Activated CD4-positive, CD25-positive, alpha-beta regulatory T cell treated with anti-CD3 and anti-CD28 coated beads, Interleukin-2, amount 50 U/mL, for 72 hours (primary cell): Measurements from ENCODE around the gene OBSL1.

Source experiments
- DNase-seq: peaks from one replicate; pipeline ENCODE4 v3.0.0; 2021

Gene OBSL1

DNA sequence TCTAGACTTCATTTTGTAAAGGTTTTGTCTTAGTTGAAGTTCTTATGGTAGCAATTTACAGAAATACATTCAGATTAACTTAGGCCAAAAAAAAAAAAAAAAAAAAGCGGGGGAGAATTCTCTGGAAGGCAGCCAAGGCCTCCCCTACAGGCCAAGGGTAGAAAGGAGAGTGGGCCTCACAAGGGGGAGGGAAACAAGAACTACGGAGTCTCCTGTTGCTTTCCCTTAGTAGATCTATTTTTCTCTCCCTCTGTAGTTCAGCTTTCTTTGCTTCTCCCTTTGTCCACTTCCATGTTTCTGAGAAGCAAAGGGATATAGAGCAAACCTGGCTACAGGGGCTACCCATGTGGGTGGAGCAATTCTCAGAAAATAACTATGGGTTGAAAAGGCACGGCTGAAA lies 23.9 kb upstream of the OBSL1 start:
- no peak for DNase-seq

DNA sequence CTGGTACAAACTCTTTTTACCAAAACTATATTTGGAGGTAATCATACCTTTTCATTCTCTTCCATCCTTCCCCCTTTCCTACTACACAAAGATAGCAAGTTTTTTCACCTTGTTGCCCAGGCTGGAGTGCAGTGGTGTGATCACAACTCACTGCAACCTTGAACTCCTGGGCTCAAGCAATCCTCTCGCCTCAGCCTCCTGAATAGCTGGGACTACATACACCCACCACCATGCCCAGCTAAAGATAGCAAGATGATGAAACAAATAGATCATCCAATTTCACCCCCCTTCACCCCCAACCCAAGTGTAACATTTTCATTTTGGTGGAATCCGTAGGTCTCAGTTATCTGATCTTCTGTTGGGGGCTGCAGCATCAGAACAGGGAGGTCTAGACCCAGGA lies 21.8 kb upstream of the OBSL1 start:
- DNase-seq = no peak

DNA sequence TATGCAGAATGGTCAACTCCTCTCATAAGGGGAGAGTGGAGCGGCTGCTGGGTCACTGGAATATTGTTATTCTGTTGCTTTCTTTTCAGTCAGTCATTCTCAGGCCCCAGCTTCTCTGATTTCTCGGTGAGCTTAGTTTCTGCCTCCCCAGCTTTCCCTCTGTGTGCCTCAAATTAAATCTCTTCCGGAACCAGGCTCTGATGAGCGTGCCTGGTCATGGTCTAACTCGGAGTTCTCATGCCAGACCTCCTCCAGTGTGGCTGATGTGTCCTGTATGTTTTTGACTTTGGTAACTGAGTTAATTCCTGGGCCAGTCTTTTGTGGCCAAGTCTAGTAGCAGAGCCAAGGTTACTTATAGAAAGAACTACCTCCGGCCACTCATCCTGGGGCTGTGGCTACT lies 21.4 kb upstream of the OBSL1 start:
- no peak for DNase-seq

DNA sequence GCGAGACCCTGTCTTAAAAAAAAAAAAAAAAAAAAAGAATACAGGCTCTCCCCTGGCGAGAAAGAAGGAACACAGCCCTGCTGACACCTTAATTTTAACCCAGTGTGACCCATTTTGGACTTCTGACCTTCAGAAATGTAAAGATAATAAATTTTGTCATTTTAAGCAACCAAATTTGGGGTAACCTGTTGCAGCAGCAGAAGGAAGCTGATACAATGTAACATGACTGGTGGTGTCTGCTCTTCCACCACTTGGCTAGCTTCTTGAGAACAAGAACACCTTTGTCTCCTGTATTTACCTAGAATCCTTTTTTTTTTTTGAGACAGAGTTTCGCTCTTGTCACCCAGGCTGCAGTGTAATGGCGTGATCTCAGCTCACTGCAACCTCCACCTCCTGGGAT lies 19.8 kb upstream of the OBSL1 start:
- no peak for DNase-seq

DNA sequence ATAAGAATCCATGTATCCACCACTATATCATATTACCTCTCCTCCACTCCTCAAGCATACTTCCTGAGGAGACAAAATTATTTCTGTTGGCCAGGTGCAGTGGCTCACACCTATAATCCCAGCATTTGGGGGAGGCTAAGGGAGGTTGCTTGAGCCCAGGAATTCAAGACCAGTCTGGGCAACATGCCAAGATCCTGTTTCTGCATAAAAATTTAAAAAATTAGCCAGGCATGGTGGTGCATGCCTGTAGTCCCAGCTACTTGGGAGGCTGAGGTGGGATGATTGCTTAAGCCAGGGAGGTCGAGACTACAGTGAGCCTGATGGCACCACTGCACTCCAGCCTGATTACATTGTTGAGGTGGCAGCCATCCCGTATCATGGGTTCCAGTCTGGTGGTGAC lies 10.0 kb upstream of the OBSL1 start:
- no peak for DNase-seq

DNA sequence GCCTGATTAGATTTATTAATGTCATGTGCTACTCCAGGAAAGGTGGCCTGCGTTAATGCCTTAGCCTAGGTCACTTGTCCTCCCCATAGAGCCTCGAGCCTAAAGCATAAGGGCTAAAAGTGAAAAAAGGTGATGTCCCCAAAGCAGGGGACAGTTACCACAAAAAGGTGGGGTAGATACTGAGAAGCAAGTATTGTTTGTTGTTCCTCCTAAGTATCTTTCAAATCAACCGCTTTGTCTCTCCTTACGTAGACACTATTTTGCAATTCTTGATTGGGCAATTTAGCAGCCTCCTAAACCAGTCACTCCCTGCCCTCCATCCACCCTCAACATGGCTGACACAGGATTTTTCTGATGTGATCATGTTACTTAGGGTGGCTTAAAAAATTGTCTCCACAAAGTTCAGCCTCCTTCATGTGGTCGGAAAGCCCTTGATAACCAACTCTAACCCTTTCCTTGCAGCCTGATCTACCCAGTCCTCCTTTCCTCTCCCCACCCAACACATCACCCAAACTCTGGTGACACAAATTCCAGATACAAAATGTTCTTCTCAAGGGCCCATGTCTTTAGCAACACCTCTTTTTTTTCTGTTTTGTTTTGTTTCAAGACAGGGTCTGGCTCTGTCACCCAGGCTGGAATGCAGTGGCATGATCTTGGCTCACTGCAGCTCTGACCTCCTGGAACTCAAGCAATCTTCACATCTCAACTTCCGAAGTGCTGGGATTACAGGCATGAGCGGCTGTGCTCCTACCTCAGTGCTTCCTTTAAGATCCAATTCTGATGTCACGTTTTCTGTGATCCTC lies 7.7 kb upstream of the OBSL1 start:
- DNase-seq = no peak

DNA sequence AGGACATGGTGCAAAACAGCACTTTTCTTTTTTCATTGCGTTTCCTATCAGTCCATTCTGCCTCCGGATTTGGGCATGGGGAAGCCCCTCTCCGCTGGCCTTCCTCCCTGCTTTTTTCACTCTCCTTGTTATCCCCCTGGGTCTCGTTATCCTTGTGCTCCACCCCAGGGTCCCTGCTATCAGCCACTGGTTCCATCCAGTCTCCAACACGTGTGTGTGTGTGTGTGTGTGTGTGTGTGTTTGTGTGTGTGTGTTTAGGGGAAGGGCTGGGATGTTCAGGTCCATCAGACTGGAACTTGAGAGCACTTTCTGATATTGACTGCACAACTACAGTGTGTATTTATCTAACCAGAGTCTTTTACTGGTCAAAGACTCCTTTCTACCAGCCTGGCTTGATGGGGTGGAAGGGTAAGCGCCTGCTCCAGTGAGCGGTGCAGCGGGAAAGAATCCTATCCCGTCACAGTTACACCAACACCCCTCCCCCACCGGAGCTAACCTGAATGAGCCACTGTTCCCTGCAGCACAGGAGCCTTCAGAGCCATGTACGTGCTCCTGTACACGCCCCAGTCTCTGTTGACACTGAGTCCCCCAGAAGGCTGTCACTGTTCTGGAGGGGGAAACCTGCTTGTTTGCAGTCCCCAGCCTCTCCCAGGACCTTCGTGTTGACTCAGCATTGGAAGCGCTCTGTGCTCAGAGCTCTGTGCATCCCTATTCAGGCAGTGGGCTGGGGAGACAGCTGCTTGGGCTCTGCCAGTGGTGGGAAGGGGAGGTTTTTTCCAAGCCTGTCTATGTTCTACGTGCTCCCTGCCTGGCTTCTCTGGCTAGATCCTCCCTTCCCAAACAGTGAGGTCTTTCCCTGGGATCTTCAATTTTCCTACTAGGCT lies 5.4 kb upstream of the OBSL1 start:
- no peak for DNase-seq

DNA sequence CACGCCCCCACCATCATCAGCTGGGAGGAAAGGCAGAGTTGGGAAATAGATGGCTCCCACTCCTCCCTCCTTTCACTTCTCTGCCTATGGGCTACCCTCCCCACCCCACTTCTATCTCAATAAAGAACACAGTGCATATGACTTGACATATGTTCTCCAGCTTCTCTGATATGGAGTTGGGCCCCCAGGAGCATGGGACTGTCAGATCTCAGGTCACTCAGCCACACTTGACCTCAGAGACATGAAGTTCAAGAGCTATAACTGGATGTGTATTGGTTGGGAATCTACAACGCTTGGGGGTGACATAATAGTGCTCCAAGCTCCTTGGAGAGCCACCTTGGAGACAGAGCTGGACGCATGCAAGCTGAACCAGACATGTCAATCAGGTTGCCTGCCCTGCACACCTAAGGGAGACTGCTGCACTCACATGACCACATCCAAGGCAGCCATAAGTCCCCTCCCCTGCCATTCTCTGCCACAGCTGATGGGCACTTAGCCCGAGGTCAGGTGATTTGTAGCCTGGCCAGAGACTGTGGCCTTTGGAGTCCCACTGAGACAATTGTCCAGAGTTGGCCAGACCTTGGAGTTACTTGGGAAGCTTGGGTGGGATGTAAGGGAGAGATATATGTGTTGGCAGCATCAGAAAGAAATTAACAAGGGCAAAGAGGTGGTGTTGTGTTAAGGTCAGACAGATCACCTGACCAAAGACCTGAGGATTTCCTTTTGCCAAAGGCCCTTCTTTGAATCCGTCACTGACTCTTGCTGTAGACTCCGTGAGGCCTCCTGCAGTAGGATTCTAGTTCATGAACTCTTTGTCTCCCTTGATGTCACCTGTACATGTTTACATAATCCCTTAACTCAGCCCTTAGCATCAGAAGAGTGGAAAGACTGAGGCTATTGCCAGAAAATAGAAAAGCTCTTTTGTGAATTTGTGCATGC lies 4.5 kb upstream of the OBSL1 start:
- DNase-seq = no peak

DNA sequence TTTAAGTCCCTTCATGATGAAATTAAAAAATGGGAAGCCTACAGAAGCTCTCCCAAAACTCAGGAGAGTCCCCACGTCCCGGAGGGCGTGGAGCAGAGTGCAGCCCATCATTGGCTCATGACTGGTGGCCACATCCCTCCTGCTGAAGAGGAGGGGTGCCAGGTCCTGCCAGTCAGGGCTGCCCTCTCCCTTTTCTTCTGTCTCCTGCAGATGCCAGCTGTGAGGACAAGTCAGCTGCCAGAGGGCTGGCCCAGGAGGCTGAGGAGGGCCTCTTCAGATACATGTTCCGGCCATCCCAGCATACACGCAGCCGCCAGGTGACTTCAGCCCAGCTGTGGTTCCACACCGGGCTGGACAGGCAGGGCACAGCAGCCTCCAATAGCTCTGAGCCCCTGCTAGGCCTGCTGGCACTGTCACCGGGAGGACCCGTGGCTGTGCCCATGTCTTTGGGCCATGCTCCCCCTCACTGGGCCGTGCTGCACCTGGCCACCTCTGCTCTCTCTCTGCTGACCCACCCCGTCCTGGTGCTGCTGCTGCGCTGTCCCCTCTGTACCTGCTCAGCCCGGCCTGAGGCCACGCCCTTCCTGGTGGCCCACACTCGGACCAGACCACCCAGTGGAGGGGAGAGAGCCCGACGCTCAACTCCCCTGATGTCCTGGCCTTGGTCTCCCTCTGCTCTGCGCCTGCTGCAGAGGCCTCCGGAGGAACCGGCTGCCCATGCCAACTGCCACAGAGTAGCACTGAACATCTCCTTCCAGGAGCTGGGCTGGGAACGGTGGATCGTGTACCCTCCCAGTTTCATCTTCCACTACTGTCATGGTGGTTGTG lies 3.4 kb upstream of the OBSL1 start:
- DNase-seq = no peak

DNA sequence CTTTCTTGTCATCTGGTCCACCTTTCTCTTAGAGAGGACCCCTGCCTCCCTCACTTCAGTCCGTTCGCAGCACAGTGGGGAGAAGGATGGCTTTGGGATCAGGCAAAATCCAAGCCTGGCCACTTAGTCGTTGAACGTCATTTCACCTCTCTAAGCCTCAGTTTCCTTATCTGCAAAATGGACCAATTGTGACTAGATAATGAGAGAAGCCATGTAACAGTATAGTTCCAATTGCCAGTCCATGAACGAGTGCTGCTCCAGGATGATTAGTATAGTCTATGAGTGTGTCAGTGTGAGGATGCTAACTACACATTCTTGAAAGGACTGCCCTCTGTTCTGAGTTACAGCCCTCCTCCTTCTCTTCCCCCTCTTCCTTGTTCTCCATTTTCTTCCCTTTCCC lies 1.8 kb upstream of the OBSL1 start:
- DNase-seq = no peak

DNA sequence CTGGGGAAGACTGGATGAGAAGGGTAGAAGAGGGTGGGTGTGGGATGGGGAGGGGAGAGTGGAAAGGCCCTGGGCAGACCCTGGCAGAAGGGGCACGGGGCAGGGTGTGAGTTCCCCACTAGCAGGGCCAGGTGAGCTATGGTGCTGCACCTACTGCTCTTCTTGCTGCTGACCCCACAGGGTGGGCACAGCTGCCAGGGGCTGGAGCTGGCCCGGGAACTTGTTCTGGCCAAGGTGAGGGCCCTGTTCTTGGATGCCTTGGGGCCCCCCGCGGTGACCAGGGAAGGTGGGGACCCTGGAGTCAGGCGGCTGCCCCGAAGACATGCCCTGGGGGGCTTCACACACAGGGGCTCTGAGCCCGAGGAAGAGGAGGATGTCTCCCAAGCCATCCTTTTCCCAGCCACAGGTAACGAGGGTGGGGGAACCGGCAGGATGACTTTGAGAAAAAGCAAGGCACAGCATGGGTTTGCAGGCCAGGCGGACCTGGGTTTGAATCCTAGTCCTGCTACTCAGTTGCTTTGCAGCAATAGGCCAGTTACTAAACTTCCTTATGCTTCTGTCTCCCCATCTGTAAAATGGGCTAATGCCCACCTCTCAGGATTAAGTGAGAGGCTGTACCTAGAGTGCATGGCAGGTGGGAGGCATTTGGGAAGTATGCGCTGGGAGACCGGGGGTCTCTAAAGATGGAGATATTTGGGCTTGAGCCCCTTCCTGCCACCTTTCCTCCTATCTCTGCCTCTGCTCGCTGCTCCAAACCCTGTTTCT lies 1.1 kb upstream of the OBSL1 start, which contains the start of gene INHA:
INHA (plus strand) TSS at position 74 of the 765 bp plus-strand sequence; CDS start at position 139, 65 bp downstream.
- no peak for DNase-seq

DNA sequence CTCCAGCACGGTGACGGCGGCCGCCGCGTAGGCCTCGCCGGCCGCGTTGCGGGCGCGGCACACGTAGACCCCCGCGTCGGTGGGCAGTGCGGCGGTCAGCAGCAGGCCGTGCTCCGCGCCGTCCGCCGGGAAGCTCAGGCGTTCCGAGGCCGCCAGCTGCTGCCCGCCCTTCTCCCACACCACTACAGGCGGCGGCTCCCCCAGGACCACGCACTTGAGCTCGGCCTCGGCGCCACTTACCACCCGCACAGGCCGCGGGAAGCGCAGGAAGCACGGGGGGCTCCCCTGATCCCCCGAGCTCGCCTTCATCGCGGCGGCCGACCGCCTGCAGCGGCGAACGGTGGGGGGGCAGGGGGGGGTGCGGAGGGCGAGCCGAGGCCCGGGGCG lies 422 bp downstream of the OBSL1 start:
- no peak for DNase-seq

DNA sequence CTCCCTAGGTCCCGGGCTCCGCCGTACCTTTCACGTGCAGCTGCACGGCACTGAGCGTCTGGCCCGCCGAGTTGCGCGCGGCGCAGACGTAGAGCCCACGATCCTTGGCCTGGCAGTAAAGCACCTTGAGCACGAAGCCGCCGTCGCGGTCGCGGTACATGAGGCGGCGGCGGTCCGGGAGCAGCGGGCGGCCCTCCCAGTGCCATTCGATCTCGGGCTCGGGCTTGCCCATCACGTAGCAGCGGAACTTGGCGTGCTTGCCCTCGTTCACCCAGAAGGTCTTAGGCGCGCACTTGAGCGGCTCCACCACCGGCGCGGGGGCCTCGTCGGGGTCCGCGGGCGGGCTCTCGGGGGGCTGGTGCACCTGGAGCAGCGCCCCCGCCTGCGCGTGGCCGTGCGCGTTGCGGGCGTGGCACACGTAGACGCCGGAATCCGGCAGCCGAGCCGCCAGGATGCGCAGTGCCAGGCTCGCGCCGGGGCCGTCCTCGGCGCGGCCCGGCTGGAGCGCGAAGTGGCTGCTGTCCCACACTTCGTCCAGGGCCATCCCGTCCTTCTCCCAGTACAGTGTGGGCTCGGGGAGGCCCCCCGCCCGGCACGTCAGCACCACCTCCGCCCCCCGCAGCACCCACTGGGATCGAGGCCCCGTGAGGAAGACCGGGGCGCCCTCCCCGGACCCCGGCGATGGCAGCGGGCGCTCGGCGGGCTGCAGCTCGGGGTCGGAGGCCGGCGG lies 980 bp downstream of the OBSL1 start:
- no peak for DNase-seq

DNA sequence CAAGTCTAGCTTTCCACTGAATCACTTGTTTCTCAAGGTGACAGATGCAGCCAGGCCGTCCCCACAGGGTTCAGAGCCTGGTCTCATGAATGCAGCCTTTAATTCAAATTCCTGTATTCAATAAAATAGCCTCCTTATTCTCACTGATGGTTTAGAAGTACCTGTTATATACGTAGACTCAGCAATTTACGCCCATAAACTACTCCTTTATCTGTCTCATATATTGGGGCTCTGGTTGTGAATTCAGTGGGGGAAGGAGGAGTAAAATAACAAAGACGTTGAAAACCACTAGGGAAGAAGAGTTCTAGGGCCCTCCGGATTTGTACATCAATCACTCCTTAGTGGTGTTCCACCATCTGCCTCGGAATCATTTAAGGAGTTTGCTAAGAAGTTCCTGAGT lies 1.7 kb downstream of the OBSL1 start:
- no peak for DNase-seq

DNA sequence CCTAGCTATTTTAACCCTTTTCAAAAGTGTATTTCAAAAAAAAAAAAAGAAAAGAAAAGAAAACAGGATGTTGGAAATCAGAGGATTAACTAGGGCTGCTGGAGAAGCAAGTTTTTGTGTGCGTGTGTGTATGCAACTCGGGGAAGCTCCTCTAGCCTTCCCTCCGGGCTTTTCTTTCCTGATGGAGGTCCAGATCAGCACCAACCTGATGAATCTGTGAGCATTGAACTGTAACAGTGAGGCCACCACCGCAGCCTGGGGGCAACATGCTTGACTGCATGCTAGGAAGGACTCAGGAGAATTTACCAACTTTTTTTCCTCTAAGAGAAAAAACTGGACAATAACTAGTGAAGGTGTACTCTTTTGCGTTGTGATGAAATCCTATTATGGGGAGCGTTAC lies 2.3 kb downstream of the OBSL1 start:
- no peak for DNase-seq

DNA sequence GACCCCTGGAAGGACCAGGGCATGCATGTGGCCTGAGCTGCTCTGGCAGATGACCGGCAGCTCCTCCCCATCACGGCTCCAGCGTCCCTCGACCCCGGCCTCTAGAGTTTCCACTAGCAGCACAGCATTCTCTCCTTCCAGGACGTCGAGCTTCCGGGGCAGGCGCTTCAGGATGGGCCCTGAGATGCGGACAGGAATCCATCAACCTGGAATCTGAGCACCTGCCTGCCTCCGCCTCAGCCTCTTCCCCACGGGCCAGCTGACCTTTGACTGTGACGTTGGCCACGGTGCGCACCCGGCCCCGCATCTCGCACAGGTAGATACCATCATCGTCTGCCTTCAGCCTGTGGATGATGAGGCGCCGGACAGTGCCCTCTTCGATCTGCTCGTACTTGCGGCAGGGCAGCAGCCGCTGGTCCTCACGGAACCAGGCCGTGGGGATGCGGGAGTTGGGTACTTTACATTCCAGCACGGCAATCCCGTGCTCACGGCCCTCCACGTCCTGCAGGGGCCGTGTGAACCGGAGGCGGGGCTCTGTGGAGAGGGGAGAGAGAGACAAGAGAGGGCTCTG lies 3.5 kb downstream of the OBSL1 start:
- no peak for DNase-seq

DNA sequence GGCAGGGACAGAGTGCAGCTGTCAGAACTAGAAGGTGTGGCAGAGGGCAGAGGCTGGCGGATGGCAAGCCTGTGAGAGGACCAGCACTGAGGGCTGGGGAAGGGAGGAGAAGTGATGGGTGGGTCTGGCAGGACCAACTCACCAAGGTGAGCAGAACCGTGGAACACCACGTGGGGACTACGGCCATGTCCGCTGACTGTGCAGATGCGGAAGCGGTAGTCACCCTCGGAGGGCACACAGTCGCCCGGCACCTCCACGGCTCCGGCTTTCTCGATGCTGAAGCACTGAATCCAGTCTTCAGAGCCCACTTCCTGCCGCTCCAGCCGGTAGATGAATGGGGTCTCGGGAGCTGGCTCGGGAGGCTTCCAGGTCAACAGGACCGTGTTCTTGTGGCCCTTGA lies 4.2 kb downstream of the OBSL1 start:
- DNase-seq = no peak

DNA sequence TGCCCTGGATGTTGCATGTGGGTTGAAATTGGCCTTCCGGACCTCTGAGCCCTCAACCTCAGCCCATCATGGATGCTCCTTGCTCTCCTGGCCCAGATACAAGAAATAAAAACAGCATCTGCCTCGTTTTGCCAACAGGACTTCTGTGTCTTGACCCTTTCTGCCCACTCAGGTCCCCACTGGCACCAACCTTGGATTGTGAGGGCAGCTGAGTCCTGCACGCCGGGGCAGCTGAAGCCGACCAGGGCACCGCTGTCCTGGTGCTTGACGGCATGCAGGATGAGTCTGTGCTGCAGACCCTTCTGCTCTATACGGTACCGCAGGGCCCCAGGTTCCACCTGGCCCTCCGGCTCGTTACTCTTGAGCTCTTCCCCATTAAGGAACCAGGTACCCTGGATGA lies 4.7 kb downstream of the OBSL1 start:
- DNase-seq = no peak

DNA sequence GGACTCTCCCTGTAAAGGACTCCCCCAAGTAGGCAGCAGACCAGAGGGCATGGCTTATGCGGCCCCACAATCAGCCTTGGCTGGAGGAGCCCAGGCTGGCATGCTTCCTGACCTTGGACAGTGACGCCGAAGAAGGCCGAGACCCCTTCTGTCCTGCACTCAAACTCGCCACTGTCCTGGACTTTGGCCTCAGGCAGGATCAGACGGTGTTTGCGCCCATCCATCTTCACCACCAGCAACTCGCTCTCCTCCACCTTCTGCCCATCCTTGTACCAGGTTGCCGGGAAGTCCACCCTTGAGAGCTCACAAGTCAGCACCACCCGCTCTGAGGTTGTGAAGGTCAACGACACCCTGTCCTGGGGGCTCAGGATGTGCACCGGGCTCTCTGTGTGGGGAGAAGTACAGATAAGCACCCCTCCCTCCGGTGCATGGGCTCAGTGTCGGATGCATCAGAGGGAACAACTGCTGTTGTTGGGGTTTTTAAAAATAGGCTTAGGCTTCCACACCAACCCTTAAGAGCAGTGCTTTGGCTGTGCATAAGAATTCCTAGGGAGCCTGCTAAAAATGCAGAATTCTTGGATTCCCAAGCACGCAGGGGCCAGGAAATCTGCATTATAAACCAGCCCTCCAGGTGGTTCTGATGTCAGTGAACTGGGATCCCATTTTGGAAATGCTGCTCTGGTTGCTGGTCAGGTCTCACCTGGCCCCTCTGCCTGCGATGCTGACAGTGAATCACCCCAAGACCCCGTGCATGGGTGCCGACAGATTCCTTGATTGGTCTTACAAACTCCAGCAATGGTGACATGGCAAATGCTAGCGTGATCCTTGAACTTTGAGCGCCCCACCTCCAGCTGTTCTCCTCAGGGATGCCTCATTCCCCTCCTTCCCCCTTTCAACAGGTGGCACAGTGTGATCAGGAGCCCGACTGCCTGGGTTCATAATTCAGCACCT lies 5.9 kb downstream of the OBSL1 start:
- no peak for DNase-seq
